Mesendoderm (in vitro differentiated cells): ENCODE data around the gene TNNC1.
A peak's percentile ranks its signal among the peaks of the same experiment; 100 is the strongest.

Source experiments
- DNase-seq: peaks from one replicate; pipeline ENCODE4 v3.0.0; 2013
- H2AK5ac ChIP-seq: 2 replicates; pipeline ENCODE4 v1.6.1; 2013; ENCODE audit warnings: low read length, inconsistent platforms
- H2BK120ac ChIP-seq: 2 replicates; pipeline ENCODE4 v1.6.1; 2013; ENCODE audit warnings: low read depth, mild to moderate bottlenecking, low read length, moderate library complexity, mixed read lengths
- H2BK15ac ChIP-seq: replicated peaks from 2 replicates; pipeline ENCODE4 v1.6.1; 2013; ENCODE audit warnings: low read depth, mild to moderate bottlenecking, moderate library complexity
- H2BK5ac ChIP-seq: 2 replicates; pipeline ENCODE4 v1.6.1; 2013; ENCODE audit warnings: low read length, inconsistent platforms
- H3K18ac ChIP-seq: 2 replicates; pipeline ENCODE4 v1.6.1; 2013; ENCODE audit warnings: mild to moderate bottlenecking, low read length, mixed read lengths
- H3K23ac ChIP-seq: one replicate; pipeline ENCODE4 v1.6.1; 2013; ENCODE audit warnings: low read length
- H3K27ac ChIP-seq: 2 replicates; pipeline ENCODE4 v1.5.1; 2013; ENCODE audit warnings: low read depth, mild to moderate bottlenecking, inconsistent platforms, low read length, moderate library complexity
- H3K27me3 ChIP-seq: 2 replicates; pipeline ENCODE4 v1.6.1; 2013; ENCODE audit warnings: low read length, control low read depth, mild to moderate bottlenecking, inconsistent platforms; ENCODE audit not compliant: insufficient read depth, poor library complexity
- H3K36me3 ChIP-seq: 2 replicates; pipeline ENCODE4 v1.6.1; 2013; ENCODE audit warnings: low read length, inconsistent platforms; ENCODE audit not compliant: control insufficient read depth, insufficient read depth
- H3K4ac ChIP-seq: one replicate; pipeline ENCODE4 v1.6.1; 2013; ENCODE audit warnings: low read depth, mild to moderate bottlenecking, low read length, moderate library complexity
- H3K4me1 ChIP-seq: 2 replicates; pipeline ENCODE4 v1.6.1; 2013; ENCODE audit warnings: low read depth, low read length, inconsistent platforms; ENCODE audit not compliant: control insufficient read depth
- H3K4me2 ChIP-seq: 2 replicates; pipeline ENCODE4 v1.6.1; 2013; ENCODE audit warnings: low read length
- H3K4me3 ChIP-seq: 2 replicates; pipeline ENCODE4 v1.5.1; 2013; ENCODE audit warnings: mild to moderate bottlenecking, low read length
- H3K56ac ChIP-seq: one replicate; pipeline ENCODE4 v1.6.1; 2013; ENCODE audit warnings: low read length
- H3K79me1 ChIP-seq: 2 replicates; pipeline ENCODE4 v1.6.1; 2013; ENCODE audit warnings: low read length, inconsistent platforms
- H3K79me2 ChIP-seq: 2 replicates; pipeline ENCODE4 v1.6.1; 2013; ENCODE audit warnings: mild to moderate bottlenecking, low read length; ENCODE audit not compliant: control insufficient read depth, insufficient read depth
- H3K9ac ChIP-seq: 2 replicates; pipeline ENCODE4 v1.6.1; 2013; ENCODE audit warnings: low read length, inconsistent platforms
- H4K5ac ChIP-seq: one replicate; pipeline ENCODE4 v1.6.1; 2013; ENCODE audit warnings: low read length
- H4K8ac ChIP-seq: one replicate; pipeline ENCODE4 v1.6.1; 2013; ENCODE audit warnings: low read depth, mild to moderate bottlenecking, control low read depth, low read length, moderate library complexity
- WGBS: extraction: QIAGEN DNeasy Blood & Tissue Kit; methylation state at CpG from one replicate; pipeline ENCODE4 v1.1.7; 2013; ENCODE audit warnings: low lambda C conversion rate, missing lambda C conversion rate; ENCODE audit not compliant: insufficient coverage; ENCODE audit errors: extremely low coverage; 5-methylcytosine and 5-hydroxymethylcytosine counted together

TNNC1 gene

GRCh38 chr3:52473026-52473425, 19.2 kb upstream of the TNNC1 start:
- peaks cover 11% of the 10 kb centered on the region for H3K36me3 ChIP-seq

GRCh38 chr3:52472239-52473000, 18.6 kb upstream of the TNNC1 start:
- Histone ChIP-seq H3K4me1 (no peaks in the 10 kb centered on the region), H2BK120ac (no peak overlapping the region), H2AK5ac (no peak overlapping the region), H3K27ac (no peak overlapping the region), H3K56ac (no peak overlapping the region), H3K18ac (no peak overlapping the region), H4K5ac (no peak overlapping the region), H3K79me1 (no peaks in the 10 kb centered on the region), H3K27me3 (no peaks in the 10 kb centered on the region), H3K4me3 (no peak overlapping the region), H2BK15ac (no peak overlapping the region), H3K4me2 (no peak overlapping the region), H3K79me2 (peaks cover under 1% of the 10 kb centered on the region), H4K8ac (no peak overlapping the region), H3K4ac (no peak overlapping the region), H2BK5ac (no peak overlapping the region), H3K36me3 (peaks cover 10% of the 10 kb centered on the region), H3K23ac (no peak overlapping the region), H3K9ac (no peak overlapping the region)
- DNase-seq: no peak
- no CpG with 5 or more reads among the region's 14 CpGs for WGBS

More at GRCh38 chr3:52473026-52473425, 19.2 kb upstream of the TNNC1 start:
- Histone ChIP-seq H3K4me2 (no peak overlapping the region), H3K9ac (no peak overlapping the region), H2BK15ac (no peak overlapping the region), H3K27ac (no peak overlapping the region), H3K79me1 (no peaks in the 10 kb centered on the region), H3K27me3 (no peaks in the 10 kb centered on the region), H2BK5ac (no peak overlapping the region), H2AK5ac (no peak overlapping the region), H4K5ac (no peak overlapping the region), H3K79me2 (no peaks in the 10 kb centered on the region), H3K4me1 (no peaks in the 10 kb centered on the region), H3K23ac (no peak overlapping the region), H3K18ac (no peak overlapping the region), H3K4ac (no peak overlapping the region), H2BK120ac (no peak overlapping the region), H3K56ac (no peak overlapping the region), H3K4me3 (no peak overlapping the region), H4K8ac (no peak overlapping the region)
- no CpG with 5 or more reads among the region's 5 CpGs for WGBS
- no peak for DNase-seq

- Histone ChIP-seq H2BK15ac (no peak overlapping the region), H3K4me1 (no peaks in the 10 kb centered on the region), H3K36me3 (peaks cover 10% of the 10 kb centered on the region), H4K5ac (no peak overlapping the region), H3K4ac (no peak overlapping the region), H3K27ac (no peak overlapping the region), H2BK5ac (no peak overlapping the region), H2AK5ac (no peak overlapping the region), H3K4me2 (no peak overlapping the region), H3K79me1 (no peaks in the 10 kb centered on the region), H3K9ac (no peak overlapping the region), H3K27me3 (no peaks in the 10 kb centered on the region), H3K23ac (no peak overlapping the region), H3K18ac (no peak overlapping the region), H2BK120ac (no peak overlapping the region), H3K79me2 (peaks cover 2% of the 10 kb centered on the region), H4K8ac (no peak overlapping the region), H3K4me3 (no peak overlapping the region), H3K56ac (no peak overlapping the region)
- no CpG with 5 or more reads among the region's 26 CpGs for WGBS
- DNase-seq: peak; percentile 46
Measured at GRCh38 chr3:52471371-52472238, 17.8 kb upstream of the TNNC1 start.

- no CpG with 5 or more reads among the region's 4 CpGs for WGBS
Measured at GRCh38 chr3:52470920-52471319, 17.1 kb upstream of the TNNC1 start.

GRCh38 chr3:52469001-52469400, 15.2 kb upstream of the TNNC1 start:
- H3K36me3 ChIP-seq: peaks cover 9% of the 10 kb centered on the region
- no peak overlapping the region for H4K5ac ChIP-seq
- H2AK5ac ChIP-seq: no peak overlapping the region
- no peaks in the 10 kb centered on the region for H3K4me1 ChIP-seq
- WGBS: no CpG with 5 or more reads among the region's 5 CpGs
- no peak overlapping the region for H3K4me3 ChIP-seq
- no peak overlapping the region for H2BK120ac ChIP-seq
- H3K79me1 ChIP-seq: peaks cover 5% of the 10 kb centered on the region
- no peak overlapping the region for H3K4ac ChIP-seq
- H3K23ac ChIP-seq: no peak overlapping the region
- no peak for DNase-seq
- H3K27me3 ChIP-seq: no peaks in the 10 kb centered on the region
- no peak overlapping the region for H3K18ac ChIP-seq
- H2BK5ac ChIP-seq: no peak overlapping the region
- H3K27ac ChIP-seq: no peak overlapping the region
- H4K8ac ChIP-seq: no peak overlapping the region
- H3K4me2 ChIP-seq: no peak overlapping the region
- no peak overlapping the region for H2BK15ac ChIP-seq
- no peak overlapping the region for H3K9ac ChIP-seq
- peaks cover 9% of the 10 kb centered on the region for H3K79me2 ChIP-seq
- H3K56ac ChIP-seq: no peak overlapping the region

More at GRCh38 chr3:52470920-52471319, 17.1 kb upstream of the TNNC1 start:
- Histone ChIP-seq H3K36me3 (peaks cover 10% of the 10 kb centered on the region), H3K4me3 (no peak overlapping the region), H2AK5ac (no peak overlapping the region), H3K56ac (no peak overlapping the region), H3K23ac (no peak overlapping the region), H2BK15ac (no peak overlapping the region), H3K79me1 (no peaks in the 10 kb centered on the region), H3K4ac (no peak overlapping the region), H4K8ac (no peak overlapping the region), H3K9ac (no peak overlapping the region), H2BK5ac (no peak overlapping the region), H3K18ac (no peak overlapping the region), H3K79me2 (peaks cover 4% of the 10 kb centered on the region), H3K4me1 (no peaks in the 10 kb centered on the region), H3K27ac (no peak overlapping the region), H2BK120ac (no peak overlapping the region), H3K27me3 (no peaks in the 10 kb centered on the region), H3K4me2 (no peak overlapping the region), H4K5ac (no peak overlapping the region)
- DNase-seq: no peak
